ENCODE results near the gene CCDC9B.
A peak's percentile ranks its signal among the peaks of the same experiment; 100 is the strongest.

CCDC9B gene

DNA sequence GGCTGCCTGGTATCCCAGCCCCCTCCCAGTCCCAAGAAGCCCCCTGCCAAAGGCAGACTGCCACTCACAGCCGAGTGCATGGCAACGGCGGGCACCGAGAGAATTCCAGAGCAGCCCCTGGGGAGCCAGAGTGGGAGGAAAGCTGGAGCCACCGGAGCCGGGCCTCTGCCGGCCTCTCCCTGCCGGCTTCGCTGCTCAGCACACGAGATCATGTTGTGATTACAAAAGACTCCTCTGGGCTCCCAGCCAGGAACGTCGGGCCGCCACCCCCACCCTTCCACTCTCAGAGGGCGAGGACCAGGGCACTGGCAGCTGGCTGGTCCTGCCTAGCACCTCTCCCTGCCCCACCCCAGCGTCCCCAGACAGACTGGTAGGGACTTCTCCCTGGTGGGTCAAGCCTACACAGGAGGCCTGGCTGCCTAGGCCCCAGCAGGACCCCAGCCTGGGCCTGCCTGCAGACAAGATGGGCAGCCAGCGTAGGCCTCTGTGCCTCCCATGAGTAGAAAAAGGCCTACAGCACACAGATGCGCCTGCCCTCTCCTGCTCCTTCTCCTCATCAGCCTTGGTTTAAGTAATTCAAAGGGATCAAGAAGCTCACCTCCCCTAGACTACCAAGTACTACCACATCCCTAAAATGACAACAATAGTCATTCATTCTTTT lies at the start of gene CCDC9B:
Gene CCDC9B, minus strand, starts transcription at position 200 of the 661 bp plus-strand sequence. Its CDS starts 120 bp downstream, at position 80.
- DNase-seq, result peak; percentile 72

DNA sequence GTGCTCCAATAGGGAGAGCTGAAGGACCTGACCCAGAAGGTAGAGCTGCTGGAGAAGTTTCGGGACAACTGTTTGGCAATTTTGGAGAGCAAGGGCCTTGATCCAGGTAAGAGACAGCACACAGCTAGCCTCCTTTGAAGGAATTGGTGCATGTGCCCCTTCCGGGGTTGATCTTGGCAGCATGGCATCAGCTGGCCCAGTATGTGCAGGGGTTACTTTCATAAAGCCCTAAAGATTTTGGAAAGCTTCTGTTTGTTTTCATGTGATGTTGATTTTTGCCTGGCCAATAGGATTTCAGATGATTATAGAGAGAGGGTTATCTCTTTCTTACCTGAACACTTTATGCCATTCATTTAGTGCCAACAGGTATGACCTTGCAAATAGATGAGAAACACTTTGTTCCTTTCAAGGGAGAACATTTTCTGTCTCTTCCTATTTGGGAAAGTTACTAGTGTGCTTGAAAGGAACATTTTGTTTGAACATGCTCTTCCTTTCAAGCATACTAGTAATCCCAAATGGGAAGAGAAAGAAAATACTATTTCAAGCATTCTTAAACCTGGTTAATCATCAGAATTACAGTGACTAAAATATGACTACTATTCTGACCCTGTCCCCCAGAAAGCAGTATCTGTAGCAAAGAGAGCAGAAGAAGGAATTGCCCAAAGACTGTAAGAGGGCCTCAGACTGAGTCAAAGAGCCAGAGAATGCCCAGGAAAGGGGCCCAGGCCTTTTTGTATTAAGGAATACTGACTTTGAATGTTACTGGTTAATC lies 49.3 kb upstream of the CCDC9B start:
- DNase-seq, result no peak

DNA sequence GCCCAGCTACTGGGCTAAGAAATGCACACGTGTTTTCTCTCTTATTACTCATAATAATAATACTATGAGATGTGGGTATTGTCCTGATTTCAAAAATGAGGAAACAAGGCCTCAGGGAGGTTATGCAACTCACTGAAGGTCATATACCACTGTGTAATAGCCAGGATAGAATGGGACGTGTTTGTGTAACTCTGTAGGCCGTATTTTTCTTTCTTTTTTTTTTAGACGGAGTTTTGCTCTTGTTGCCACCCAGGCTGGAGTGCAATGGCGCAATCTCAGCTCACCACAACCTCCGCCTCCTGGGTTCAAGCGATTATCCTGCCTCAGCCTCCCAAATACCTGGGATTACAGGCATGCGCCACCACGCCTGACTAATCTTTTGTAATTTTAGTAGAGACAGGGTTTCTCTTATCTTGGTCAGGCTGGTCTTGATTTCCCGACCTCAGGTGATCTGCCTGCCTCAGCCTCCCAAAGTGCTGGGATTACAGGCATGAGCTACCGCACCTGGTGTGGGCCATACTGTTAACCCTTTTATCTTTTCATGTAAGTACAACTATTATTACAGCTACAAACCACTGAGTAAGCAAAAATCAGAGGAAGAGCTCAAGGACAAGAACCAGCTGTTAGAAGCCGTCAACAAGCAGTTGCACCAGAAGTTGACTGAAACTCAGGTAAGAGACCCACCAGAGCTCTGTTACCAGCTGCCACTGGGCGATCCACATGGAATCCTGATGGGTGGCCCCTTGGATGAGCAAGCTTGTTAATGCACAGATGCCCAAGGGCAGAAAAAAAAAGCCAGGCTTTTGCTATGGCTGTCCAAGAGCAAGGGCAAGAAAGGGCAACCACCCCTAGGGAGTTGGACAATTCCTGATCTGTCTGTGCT lies 48.4 kb upstream of the CCDC9B start:
- no peak for DNase-seq

DNA sequence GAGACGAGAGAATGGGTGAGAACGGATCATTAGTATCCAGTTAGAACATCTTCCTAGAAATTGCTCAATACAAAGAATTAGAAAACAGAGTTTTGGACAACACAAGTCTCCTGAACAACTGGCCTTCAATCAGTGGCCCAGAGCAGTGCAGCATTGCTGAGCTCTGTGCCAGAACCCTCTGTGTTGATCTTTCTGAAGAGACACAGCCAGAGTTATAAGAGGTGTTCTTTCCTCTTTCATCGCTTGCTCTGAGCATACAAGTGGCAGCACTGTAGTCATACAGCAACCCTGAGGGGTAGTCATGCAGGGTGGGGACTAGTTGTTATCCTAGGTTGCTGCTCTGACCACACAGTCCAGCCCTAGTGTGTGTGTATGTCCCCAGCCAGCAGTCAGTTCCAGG lies 45.7 kb upstream of the CCDC9B start:
- no peak for DNase-seq

DNA sequence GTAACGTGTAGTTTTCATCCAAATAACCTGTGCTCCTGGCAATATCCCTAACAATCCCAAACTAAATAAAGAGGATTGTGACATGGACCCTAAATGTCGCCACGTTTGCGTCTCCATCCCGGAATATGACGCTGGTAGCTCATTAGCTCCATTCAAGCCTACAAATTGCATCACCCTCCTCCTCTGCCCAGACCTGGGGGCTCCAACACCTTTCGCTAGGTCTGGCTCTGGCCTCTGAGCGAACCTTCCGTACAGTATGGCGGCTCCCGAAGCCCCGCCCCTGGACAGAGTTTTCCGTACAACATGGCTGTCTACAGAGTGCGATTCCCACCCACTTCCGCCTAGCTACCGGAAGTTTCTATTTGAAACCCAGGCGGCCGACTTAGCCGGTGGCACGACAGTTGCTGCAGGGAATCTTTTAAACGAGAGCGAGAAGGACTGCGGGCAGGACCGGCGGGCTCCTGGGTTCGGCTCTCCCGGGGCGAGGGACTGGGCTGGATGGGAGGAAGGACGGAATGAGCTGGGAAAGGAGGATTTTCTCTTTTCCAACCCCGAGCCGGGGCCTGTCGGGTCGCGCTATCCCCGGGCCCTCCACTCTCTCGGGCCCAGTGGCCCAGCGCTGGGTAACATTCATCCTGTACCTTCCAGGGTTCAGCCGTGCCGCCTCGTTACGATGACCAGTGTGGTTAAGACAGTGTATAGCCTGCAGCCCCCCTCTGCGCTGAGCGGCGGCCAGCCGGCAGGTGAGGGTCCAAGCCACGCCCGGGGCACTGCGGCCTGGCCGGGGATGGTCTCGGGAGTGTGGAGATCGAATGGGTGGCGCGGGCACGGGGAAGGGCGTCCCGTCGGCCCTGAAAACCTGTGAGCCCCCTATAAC lies 42.1 kb upstream of the CCDC9B start, which contains the start of gene KNSTRN:
Gene KNSTRN, plus strand, starts transcription at position 142 of the 877 bp plus-strand sequence. Its CDS starts 115 bp downstream, at position 257.
- DNase-seq, result peak; percentile 74

DNA sequence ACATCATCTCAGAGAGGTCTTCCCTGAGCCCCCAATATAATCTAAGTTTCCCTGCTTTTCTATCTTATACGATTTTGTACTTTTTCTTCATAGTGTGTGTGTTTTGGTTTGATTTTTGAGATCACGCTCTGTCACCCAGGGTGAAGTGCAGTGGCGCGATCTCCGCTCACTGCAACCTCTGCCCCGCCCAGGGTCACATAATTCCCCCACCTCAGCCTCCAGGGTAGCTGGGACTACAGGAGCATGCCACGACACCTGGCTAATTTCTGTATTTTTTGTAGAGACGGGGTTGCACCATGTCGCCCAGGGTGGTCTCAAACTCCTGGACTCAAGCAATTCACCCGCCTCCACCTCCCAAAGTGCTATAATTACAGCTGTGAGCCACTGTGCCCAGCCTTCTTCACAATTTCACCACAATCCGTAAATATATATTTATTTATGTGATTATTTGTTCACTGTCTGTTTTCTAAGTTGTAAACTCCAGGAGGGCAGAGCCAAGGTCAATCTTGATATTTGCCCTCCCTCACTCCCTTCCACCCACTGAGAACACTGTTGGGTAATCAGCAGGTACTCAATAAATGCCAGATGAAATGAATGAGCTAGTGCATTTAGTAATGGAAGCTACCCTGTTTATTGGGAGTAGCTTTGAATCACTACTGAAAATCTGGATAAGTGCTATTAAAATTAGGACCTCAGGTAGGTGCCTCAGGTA lies 41.2 kb upstream of the CCDC9B start:
- no peak for DNase-seq

DNA sequence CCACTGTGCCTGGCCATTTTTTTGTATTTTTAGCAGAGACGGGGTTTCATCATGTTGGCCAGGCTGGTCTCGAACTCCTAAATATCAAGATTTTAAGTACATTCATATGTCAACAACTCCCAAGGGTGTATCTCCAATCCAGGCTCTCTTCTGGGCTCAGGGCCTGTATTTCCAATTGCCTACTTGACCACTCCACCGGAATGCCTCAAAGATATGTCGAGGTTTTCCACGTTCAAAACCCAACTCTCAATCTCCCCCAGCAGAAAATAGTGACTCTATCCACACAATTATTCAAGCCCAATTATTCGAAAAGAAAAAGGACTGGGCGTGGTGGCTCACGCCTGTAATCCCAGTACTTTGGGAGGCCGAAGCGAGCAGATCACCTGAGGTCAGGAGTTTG lies 39.9 kb upstream of the CCDC9B start:
- DNase-seq, result no peak

DNA sequence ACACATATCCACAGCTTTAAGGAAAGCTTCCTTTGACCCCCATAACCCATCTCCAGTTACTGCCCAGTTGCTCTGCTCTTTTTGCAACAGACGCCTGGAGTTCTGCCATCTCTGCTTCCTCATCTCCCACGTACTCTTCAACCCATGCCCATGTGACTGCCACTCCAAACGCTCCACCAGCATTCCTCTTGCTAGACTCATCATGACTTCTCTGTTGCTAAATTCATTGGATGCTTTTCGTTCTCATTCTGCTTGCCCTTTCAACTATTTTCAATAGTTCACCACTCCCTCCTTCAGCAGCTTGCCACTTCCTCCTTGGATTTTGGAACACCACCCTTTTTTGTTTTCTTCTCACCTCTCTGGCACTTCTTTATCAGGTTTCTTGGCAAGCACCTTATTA lies 39.1 kb upstream of the CCDC9B start:
- DNase-seq, result peak; percentile 48

DNA sequence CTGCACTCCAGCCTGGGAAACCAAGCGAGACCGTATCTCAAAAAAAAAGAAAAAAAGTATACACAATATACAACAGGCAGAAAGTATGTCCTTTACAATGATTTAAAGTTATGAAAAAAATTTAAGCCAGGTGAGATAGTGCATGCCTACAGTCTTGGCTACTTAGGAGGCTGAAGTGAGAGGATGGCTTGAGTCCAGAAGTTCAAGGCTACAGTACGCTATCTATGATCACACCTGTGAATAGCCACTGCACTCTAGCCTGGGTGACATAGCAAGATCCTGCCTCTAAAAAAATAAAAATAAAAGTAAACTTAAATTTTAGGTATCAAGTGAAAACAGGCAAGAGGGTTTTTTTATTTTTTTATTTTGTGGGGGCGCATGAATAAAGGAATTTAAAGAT lies 38.6 kb upstream of the CCDC9B start:
- DNase-seq, result no peak

DNA sequence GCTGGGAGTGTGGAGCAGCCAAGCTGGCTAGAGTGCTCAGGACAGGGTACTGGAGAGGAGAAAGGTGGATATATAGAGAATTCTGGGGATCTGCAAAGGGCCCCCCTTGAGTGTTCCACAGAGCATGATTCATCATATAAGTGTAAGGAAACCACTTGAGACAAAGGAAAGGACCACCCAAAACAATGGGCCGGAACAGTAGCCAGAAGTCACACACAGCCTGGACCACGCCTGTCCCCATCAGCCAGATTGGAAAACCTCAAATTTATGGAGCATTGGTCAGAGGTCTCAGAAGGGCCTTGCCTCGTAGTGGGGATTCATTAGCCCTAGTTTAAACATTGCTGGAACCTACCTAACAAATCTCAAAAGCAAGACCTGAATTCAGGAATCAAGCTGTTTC lies 36.9 kb upstream of the CCDC9B start:
- DNase-seq, result no peak

DNA sequence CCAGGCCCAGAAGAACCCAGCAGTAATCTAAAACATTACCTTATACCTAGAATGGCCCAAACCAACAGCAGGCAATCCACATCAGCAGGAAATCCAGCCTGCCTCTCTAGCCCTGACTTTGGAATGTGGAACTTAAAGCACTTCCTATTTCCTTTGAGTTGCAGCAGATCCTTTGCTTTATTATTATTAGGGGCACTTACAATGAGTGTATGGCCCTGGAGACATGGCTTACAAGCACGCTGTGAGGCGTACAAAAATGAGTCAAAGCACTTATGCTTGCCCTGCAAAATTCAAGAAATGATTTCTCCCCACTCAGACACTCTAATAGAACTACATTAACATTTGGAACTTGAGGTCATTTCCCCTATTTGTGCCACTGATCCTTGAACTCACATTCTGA lies 32.2 kb upstream of the CCDC9B start:
- DNase-seq, result no peak

DNA sequence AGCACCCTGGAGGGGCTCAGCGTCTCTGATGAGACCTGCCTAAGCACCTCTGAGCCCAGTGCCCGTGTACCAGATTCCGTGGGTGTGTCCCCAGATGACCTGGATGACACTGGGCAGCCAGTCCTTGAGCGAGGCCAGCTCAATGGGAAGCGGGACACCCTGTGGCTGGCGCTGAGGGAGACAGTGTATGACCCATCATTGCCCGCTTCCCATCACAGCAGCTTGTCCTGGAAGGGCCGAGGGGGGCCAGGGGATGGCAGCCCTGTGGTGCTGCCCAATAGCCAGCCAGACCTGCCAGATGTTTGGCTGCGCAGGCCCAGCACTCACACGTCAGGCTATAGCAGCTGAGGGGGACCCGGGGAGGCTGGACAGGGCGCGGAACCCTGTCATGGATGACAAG lies 29.2 kb upstream of the CCDC9B start:
- DNase-seq, result no peak

DNA sequence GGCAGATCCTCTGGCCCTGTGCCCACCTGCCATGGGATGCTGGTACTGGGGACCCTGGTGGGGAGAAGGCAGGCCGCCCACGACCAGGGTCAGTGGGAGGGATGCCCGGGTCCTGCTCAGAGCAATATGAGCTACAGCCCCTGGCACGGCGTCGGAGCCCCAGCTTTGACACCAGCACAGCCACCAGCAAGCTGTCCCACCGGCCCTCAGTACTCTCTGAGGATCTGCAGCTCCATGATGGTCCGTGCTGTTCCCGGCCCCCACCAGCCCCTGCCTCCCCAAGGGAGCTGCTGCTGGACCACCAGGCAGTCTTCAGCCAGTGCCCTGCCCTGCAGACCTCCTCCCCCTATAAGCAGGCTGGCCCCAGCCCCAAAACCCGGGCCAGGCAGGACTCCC lies 28.7 kb upstream of the CCDC9B start:
- DNase-seq, result no peak

DNA sequence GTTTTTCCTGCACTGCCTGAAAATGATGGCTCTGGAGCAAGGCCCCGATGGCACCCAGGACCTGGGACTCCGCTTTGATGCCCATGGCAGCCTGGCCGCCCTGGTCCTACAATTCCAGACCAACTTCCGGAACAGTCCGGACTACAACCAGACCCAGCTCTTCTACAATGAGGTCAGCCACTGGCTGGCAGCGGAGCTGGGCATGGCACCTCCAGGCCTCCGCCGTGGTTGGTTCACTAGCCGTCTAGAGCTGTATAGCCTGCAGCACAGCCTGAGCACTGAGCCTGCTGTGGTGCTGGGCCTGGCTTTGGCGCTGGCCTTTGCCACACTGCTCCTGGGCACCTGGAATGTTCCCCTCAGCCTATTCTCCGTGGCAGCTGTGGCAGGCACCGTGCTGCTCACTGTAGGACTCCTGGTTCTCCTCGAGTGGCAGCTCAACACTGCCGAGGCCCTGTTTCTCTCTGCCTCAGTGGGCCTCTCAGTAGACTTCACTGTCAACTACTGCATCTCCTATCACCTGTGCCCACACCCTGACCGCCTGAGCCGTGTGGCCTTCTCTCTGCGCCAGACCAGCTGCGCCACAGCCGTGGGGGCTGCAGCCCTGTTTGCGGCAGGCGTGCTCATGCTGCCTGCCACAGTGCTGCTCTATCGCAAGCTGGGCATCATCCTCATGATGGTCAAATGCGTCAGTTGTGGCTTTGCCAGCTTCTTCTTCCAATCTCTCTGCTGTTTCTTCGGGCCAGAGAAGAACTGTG lies 28.2 kb upstream of the CCDC9B start:
- DNase-seq, result no peak

DNA sequence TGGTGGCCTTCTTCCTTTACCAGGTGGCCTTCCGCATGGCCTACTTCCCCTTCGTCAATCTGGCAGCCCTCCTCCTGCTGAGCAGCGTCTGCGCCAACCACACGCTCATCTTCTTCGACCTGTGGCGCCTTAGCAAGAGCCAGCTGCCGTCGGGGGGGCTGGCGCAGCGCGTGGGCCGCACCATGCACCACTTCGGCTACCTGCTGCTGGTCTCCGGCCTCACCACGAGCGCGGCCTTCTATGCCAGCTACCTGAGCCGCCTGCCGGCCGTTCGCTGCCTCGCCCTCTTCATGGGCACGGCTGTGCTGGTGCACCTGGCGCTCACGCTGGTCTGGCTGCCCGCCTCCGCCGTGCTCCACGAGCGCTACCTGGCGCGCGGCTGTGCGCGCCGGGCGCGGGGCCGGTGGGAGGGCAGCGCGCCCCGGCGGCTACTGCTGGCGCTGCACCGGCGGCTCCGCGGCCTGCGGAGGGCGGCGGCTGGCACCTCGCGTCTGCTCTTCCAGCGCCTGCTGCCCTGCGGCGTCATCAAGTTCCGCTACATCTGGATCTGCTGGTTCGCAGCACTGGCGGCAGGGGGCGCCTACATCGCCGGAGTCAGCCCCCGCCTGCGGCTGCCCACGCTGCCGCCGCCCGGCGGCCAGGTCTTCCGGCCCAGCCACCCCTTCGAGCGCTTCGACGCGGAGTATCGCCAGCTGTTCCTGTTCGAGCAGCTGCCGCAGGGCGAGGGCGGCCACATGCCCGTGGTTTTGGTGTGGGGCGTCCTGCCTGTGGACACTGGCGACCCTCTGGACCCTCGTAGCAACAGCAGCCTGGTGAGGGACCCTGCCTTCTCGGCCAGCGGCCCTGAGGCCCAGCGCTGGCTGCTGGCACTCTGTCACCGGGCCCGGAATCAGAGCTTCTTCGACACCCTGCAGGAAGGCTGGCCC lies 27.2 kb upstream of the CCDC9B start:
- DNase-seq, result peak; percentile 36

DNA sequence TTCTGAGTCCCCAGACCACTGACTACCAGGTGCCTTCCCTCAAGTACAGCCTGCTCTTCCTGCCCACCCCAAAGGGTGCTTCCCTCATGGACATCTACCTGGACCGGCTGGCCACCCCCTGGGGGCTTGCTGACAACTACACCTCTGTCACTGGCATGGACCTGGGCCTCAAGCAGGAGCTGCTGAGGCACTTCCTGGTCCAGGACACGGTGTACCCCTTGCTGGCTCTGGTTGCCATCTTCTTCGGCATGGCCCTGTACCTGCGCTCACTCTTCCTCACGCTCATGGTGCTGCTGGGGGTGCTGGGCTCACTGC lies 26.6 kb upstream of the CCDC9B start:
- DNase-seq, result no peak

DNA sequence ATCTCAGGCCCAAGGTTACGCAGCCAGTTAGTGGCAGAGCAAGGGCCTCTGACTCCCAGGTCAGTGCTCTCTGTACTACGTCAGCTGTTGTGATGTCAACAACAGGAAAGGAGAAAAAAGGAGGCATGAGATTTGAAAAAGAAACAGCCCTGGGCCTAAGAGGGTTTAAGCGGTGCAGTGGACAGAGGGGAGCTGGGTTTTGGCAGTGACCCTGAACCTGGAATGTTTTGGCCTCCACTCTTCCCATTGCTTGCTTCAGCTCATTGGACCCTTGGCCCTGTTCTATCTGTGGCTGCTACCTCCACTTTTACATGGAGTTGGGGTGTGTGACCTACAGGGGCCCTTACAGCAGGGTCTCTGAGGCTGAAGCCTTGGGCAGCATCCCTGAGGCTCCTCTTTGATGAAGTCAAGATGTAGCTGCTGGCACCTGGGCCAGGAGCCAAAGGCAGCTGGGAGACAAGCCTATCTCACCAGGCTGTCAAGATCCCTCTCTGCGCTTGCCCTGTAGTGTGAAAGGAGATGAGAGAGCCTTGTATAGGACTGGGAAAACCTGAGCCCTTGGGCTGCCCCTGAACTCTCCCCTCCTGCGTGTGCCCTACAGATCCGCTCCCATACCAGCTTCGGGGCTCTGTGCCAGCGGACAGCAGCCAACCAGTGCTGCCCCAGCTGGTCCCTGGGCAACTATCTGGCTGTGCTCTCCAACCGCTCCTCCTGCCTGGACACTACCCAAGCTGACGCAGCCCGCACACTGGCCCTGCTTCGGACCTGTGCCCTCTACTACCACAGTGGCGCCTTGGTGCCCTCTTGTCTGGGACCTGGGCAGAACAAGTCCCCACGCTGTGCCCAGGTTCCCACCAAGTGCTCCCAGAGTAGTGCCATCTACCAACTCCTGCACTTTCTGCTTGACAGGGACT lies 26.0 kb upstream of the CCDC9B start:
- DNase-seq, result no peak

DNA sequence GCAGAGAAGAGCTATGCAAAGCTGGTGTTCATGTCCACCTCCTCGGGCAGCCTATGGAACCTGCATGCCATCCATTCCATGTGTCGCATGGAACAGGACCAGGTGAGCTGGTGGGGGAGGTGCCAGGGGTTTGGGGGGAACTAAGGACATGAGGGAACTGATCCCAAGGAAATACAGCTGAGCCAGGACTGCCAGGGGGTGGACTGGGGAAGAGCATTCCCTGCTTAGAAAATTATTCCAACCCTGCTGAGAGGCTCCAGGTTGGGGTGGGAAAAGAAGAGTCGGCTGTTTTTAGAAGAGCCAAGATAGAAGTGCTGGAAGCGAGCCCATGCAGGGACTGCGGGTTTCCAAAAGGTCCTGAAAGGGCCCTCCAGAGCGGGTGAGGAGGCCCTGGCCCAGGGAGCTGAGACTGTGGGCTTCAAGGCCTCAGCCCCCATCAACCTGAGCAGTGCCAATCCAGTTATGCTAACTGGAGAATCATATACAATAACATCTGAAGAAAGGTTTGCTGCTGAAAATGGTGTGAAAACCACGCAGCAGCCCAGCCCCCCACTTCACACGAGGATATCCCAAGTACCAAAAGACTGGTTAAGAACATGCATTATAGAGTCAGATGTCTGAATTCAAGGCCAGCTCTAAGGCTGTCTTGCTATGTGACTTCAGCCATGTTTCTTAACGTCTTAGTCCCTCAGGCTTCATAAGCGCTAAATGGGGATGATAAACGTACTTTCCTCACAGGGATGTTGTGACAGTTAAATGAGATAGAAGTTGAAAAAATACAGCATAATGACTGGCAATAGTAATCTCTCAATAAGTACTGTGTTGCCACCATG lies 25.1 kb upstream of the CCDC9B start:
- DNase-seq, result no peak

All from T1000 (cell line).